Osteoblast (primary cell): Measurements from ENCODE around the gene CRIP3. TPM values are rescaled to one million over a fixed set of nuclear protein-coding genes. Genes with fewer than 3 reads are reported as not detected.

Experiments used
- DNase-seq: peaks from one replicate; pipeline ENCODE4 v3.0.0; 2011; ENCODE audit warnings: low spot score, mixed read lengths; ENCODE audit not compliant: insufficient read length; ENCODE audit errors: missing footprints
- H2AFZ ChIP-seq: 2 replicates; pipeline ENCODE4 v1.6.0; 2011; ENCODE audit warnings: mild to moderate bottlenecking, low read length
- H3K27ac ChIP-seq: 2 replicates; pipeline ENCODE4 v1.5.1; 2011; ENCODE audit warnings: mild to moderate bottlenecking, low read depth, low read length, moderate library complexity
- H3K27me3 ChIP-seq: 2 replicates; pipeline ENCODE4 v1.6.0; 2012; ENCODE audit warnings: mild to moderate bottlenecking, control low read depth, inconsistent platforms, low read length, moderate library complexity; ENCODE audit not compliant: insufficient read depth
- H3K36me3 ChIP-seq: 2 replicates; pipeline ENCODE4 v1.5.1; 2011; ENCODE audit warnings: mild to moderate bottlenecking, low read length, control low read depth, moderate library complexity; ENCODE audit not compliant: insufficient read depth
- H3K4me1 ChIP-seq: 2 replicates; pipeline ENCODE4 v1.5.1; 2011; ENCODE audit warnings: mild to moderate bottlenecking, low read length, control low read depth, moderate library complexity; ENCODE audit not compliant: insufficient read depth
- H3K4me2 ChIP-seq: 2 replicates; pipeline ENCODE4 v1.6.0; 2011; ENCODE audit warnings: mild to moderate bottlenecking, low read length; ENCODE audit not compliant: insufficient read depth
- H3K4me3 ChIP-seq: fragments of 200-600 bp; sonication (generic); 3 replicates; pipeline ENCODE4 v1.5.1; 2012; ENCODE audit warnings: mild to moderate bottlenecking, low read length, inconsistent platforms; ENCODE audit not compliant: insufficient read depth
- H3K79me2 ChIP-seq: 2 replicates; pipeline ENCODE4 v1.6.0; 2012; ENCODE audit warnings: mild to moderate bottlenecking, low read length, control low read depth, inconsistent platforms; ENCODE audit not compliant: insufficient read depth
- H3K9me3 ChIP-seq: 2 replicates; pipeline ENCODE4 v1.5.1; 2011; ENCODE audit warnings: low read depth, low read length, control low read depth
- H4K20me1 ChIP-seq: 2 replicates; pipeline ENCODE4 v1.6.0; 2012; ENCODE audit warnings: mild to moderate bottlenecking, low read length, control low read depth; ENCODE audit not compliant: insufficient read depth
- CTCF ChIP-seq: IDR thresholded peaks from 2 replicates; pipeline ENCODE4 v1.5.1; 2011; ENCODE audit warnings: mild to moderate bottlenecking, low read depth, low read length, moderate library complexity; ENCODE audit errors: extremely low read depth
- small RNA-seq: library from RNA; depleted of rRNA; stranded (forward); fragments of <200 nt; gene quantifications from one replicate; pipeline ENCODE3, GENCODE V24; 2012
- total RNA-seq: library from RNA; depleted of rRNA; stranded (reverse); fragments of >200 nt; gene quantifications from 2 replicates; pipeline ENCODE4 v1.2.3, GENCODE V29; 2012

The CRIP3 gene
- total RNA-seq, 1 donor = not detected

- Histone ChIP-seq H3K9me3 (no peaks in the 10 kb centered on the region), H3K4me3 (no peak overlapping the region), H3K4me1 (no peaks in the 10 kb centered on the region), H3K36me3 (no peaks in the 10 kb centered on the region), H2AFZ (no peak overlapping the region), H3K27me3 (peaks cover 10% of the 10 kb centered on the region), H3K79me2 (no peaks in the 10 kb centered on the region), H4K20me1 (no peaks in the 10 kb centered on the region), H3K4me2 (no peak overlapping the region), H3K27ac (no peak overlapping the region)
- peak; percentile 68 for DNase-seq
- TF ChIP-seq CTCF = no peak
These were observed 50.4 kb downstream of the CRIP3 start for GRCh38 chr6:43258180-43258579.

GRCh38 chr6:43257367-43258145 is 51.1 kb downstream of the CRIP3 start:
- H3K79me2 ChIP-seq = no peaks in the 10 kb centered on the region
- DNase-seq = peak; percentile 59
- H3K9me3 ChIP-seq = no peaks in the 10 kb centered on the region
- H3K4me2 ChIP-seq = no peak overlapping the region
- no peak overlapping the region for H3K27ac ChIP-seq
- TF ChIP-seq CTCF = no peak
- H3K4me1 ChIP-seq = no peaks in the 10 kb centered on the region
- H3K4me3 ChIP-seq = no peak overlapping the region
- no peaks in the 10 kb centered on the region for H3K36me3 ChIP-seq
- H2AFZ ChIP-seq = no peak overlapping the region
- H4K20me1 ChIP-seq = no peaks in the 10 kb centered on the region
- H3K27me3 ChIP-seq = peaks cover 13% of the 10 kb centered on the region

GRCh38 chr6:43256670-43257366 is 51.8 kb downstream of the CRIP3 start:
- Histone ChIP-seq H2AFZ (no peak overlapping the region), H3K27me3 (peaks cover 16% of the 10 kb centered on the region), H3K9me3 (no peaks in the 10 kb centered on the region), H3K27ac (no peak overlapping the region), H3K79me2 (no peaks in the 10 kb centered on the region), H3K36me3 (no peaks in the 10 kb centered on the region), H3K4me1 (peaks cover 1% of the 10 kb centered on the region), H3K4me2 (no peak overlapping the region), H3K4me3 (no peak overlapping the region), H4K20me1 (no peaks in the 10 kb centered on the region)
- no peak for TF ChIP-seq CTCF
- peak; percentile 60 for DNase-seq

Small RNA genes within 50 kb of the gene (small RNA-seq; reads per million reads assigned to genes)
- gene RPL12P47 = not detected

Other genes with a start within 250 kb of the CRIP3 start
- 16.2 and 20.6 TPM in 2 replicates for gene MRPL2, start 249.4 kb downstream of the CRIP3 start, total RNA-seq
- 17.7 and 20.3 TPM in 2 replicates for gene KLC4, start 249.2 kb downstream of the CRIP3 start, total RNA-seq
- gene PTK7, start 232.5 kb downstream of the CRIP3 start, total RNA-seq = 183 and 190 TPM in 2 replicates
- gene SRF, start 137.6 kb downstream of the CRIP3 start, total RNA-seq = 17.7 and 20.6 TPM in 2 replicates
- 34.4 and 34.5 TPM in 2 replicates for gene CUL9, start 126.6 kb downstream of the CRIP3 start, total RNA-seq
- 32.9 and 33.3 TPM in 2 replicates for gene DNPH1, start 79.3 kb downstream of the CRIP3 start, total RNA-seq
- under 0.01 TPM in 1 of 2 replicates, not detected in the other for gene TTBK1, start 65.3 kb downstream of the CRIP3 start, total RNA-seq
- gene SLC22A7, start 10.6 kb downstream of the CRIP3 start, total RNA-seq = not detected in 2 replicates
- 12.3 and 14.7 TPM in 2 replicates for gene ZNF318, start 60.8 kb upstream of the CRIP3 start, total RNA-seq
- gene ABCC10, start 118.7 kb upstream of the CRIP3 start, total RNA-seq = 26.4 and 27.1 TPM in 2 replicates
- gene DLK2, start 146.7 kb upstream of the CRIP3 start, total RNA-seq = 0.29 TPM in 1 of 2 replicates, not detected in the other
- 14.5 and 16.2 TPM in 2 replicates for gene TJAP1, start 168.7 kb upstream of the CRIP3 start, total RNA-seq
- gene LRRC73, start 201.5 kb upstream of the CRIP3 start, total RNA-seq = 0.36 and 0.59 TPM in 2 replicates
- gene YIPF3, start 208.1 kb upstream of the CRIP3 start, total RNA-seq = 98.8 and 126 TPM in 2 replicates
- 28.6 and 29.5 TPM in 2 replicates for gene POLR1C, start 208.3 kb upstream of the CRIP3 start, total RNA-seq